Measurements from ENCODE around the gene SPATA31D1. TPM values are rescaled to one million over a fixed set of nuclear protein-coding genes. Genes with fewer than 3 reads are reported as not detected.

Gene SPATA31D1
- total RNA-seq, 4 donors from 2014 or later: not detected

GRCh38 chr9:82034956-82035731 lies 46.6 kb downstream of the SPATA31D1 start:
- TF ChIP-seq CTCF (IDR thresholded peaks at IDR 0.05) (no peak), EP300 (IDR thresholded peaks at IDR 0.05) (no peak)
- WGBS, 2 donors (ENCODE audit: low coverage in 1 of 2): 66 to 67% methylated on average over 4 to 5 of the region's 5 CpGs
- Histone ChIP-seq H3K4me1 (peaks cover 0 to 7% (median 0%) of the 10 kb centered on the region in 3 donors), H3K27me3 (no peaks in the 10 kb centered on the region), H3K9me3 (no peaks in the 10 kb centered on the region), H3K36me3 (no peaks in the 10 kb centered on the region), H3K27ac (no peak overlapping the region), H3K4me3 (no peak overlapping the region)
- ATAC-seq: no peak

GRCh38 chr9:82036086-82036485 lies 47.5 kb downstream of the SPATA31D1 start:
- Histone ChIP-seq H3K4me1 (peaks cover 0 to 7% (median 0%) of the 10 kb centered on the region in 3 donors), H3K9me3 (no peaks in the 10 kb centered on the region), H3K36me3 (no peaks in the 10 kb centered on the region), H3K27ac (no peak overlapping the region), H3K4me3 (no peak overlapping the region), H3K27me3 (no peaks in the 10 kb centered on the region)
- 93 to 100% methylated on average over 2 to 4 of the region's 4 CpGs for WGBS, 2 donors (ENCODE audit: low coverage in 1 of 2)
- no peak for TF ChIP-seq EP300 (IDR thresholded peaks at IDR 0.05)
- no peak for TF ChIP-seq CTCF (IDR thresholded peaks at IDR 0.05)
- TF ChIP-seq POLR2A (IDR thresholded peaks at IDR 0.05): no peak
- no peak for TF ChIP-seq POLR2AphosphoS5 (IDR thresholded peaks at IDR 0.05)
- ATAC-seq: no peak

- ATAC-seq: no peak
- WGBS, 2 donors (ENCODE audit: low coverage in 1 of 2): 71 to 83% methylated on average over 1 of the region's 1 CpG
- Histone ChIP-seq H3K9me3 (no peaks in the 10 kb centered on the region), H3K4me3 (no peak overlapping the region), H3K27ac (no peak overlapping the region), H3K36me3 (no peaks in the 10 kb centered on the region), H3K4me1 (no peaks in the 10 kb centered on the region), H3K27me3 (no peaks in the 10 kb centered on the region)
- TF ChIP-seq POLR2A (IDR thresholded peaks at IDR 0.05) (no peak), EP300 (IDR thresholded peaks at IDR 0.05) (no peak), CTCF (IDR thresholded peaks at IDR 0.05) (no peak), POLR2AphosphoS5 (IDR thresholded peaks at IDR 0.05) (no peak)
Observed at GRCh38 chr9:82037126-82037525, 48.6 kb downstream of the SPATA31D1 start.

GRCh38 chr9:82038897-82039296 lies 50.3 kb downstream of the SPATA31D1 start:
- Histone ChIP-seq H3K36me3 (no peaks in the 10 kb centered on the region), H3K4me1 (no peaks in the 10 kb centered on the region), H3K4me3 (no peak overlapping the region), H3K27ac (no peak overlapping the region), H3K27me3 (no peaks in the 10 kb centered on the region), H3K9me3 (no peaks in the 10 kb centered on the region)
- TF ChIP-seq POLR2AphosphoS5 (IDR thresholded peaks at IDR 0.05) (no peak), EP300 (IDR thresholded peaks at IDR 0.05) (no peak)
- no peak for ATAC-seq
- WGBS, 2 donors (ENCODE audit: low coverage in 1 of 2): 27 to 67% methylated on average over 2 of the region's 2 CpGs

Other genes starting within 250 kb of the SPATA31D1 start
- not detected for gene SPATA31D4, start 60.3 kb upstream of the SPATA31D1 start, total RNA-seq
- gene SPATA31D3, start 45.3 kb upstream of the SPATA31D1 start, total RNA-seq: not detected